MM.1S (cell line): Measurements from ENCODE around the gene CALR3.
"Not testable (repeated sequence)": the region's sequence is repeated elsewhere in the genome, so short reads cannot be mapped to it uniquely, and the experiment has no call there.

Experiments
- DNase-seq: peaks from one replicate; pipeline ENCODE4 v3.0.0-alpha.2; 2015
- H2AFZ ChIP-seq: fragments of 300-600 bp; sonication (generic); 2 replicates; pipeline ENCODE4 v1.6.0; 2016; ENCODE audit warnings: antibody characterized with exemption, low read length
- H3F3A ChIP-seq: fragments of 300-600 bp; sonication (generic); 2 replicates; pipeline ENCODE4 v1.6.1; 2016; ENCODE audit warnings: mild to moderate bottlenecking, antibody characterized with exemption, low read length, moderate library complexity, mixed read lengths; ENCODE audit not compliant: insufficient read depth
- H3K27ac ChIP-seq: fragments of 300-600 bp; sonication (generic); 2 replicates; pipeline ENCODE4 v1.5.1; 2016; ENCODE audit warnings: mild to moderate bottlenecking, low read length
- H3K27me3 ChIP-seq: fragments of 300-600 bp; sonication (generic); replicated peaks from 2 replicates; pipeline ENCODE4 v1.6.0; 2016; ENCODE audit warnings: low read length; ENCODE audit not compliant: insufficient read depth
- H3K36me3 ChIP-seq: fragments of 300-600 bp; sonication (generic); replicated peaks from 2 replicates; pipeline ENCODE4 v1.6.1; 2016; ENCODE audit warnings: mild to moderate bottlenecking, low read length, mixed read lengths; ENCODE audit not compliant: insufficient read depth
- H3K4me1 ChIP-seq: fragments of 300-600 bp; sonication (generic); 2 replicates; pipeline ENCODE4 v1.6.1; 2016; ENCODE audit warnings: low read length, mixed read lengths
- H3K4me2 ChIP-seq: fragments of 300-600 bp; sonication (generic); 2 replicates; pipeline ENCODE4 v1.6.0; 2016; ENCODE audit warnings: low read depth, low read length
- H3K4me3 ChIP-seq: fragments of 300-600 bp; sonication (generic); 2 replicates; pipeline ENCODE4 v1.5.1; 2016; ENCODE audit warnings: low read length, mixed read lengths
- H3K79me2 ChIP-seq: fragments of 300-600 bp; sonication (generic); 2 replicates; pipeline ENCODE4 v1.6.1; 2016; ENCODE audit warnings: mixed run types, low read length, mixed read lengths
- H3K9ac ChIP-seq: fragments of 300-600 bp; sonication (generic); 2 replicates; pipeline ENCODE4 v1.6.1; 2016; ENCODE audit warnings: low read length, mixed read lengths
- H3K9me2 ChIP-seq: fragments of 300-600 bp; sonication (generic); replicated peaks from 2 replicates; pipeline ENCODE4 v1.6.1; 2016; ENCODE audit warnings: mild to moderate bottlenecking, low read length, mixed read lengths; ENCODE audit not compliant: insufficient read depth
- H3K9me3 ChIP-seq: fragments of 300-600 bp; sonication (generic); replicated peaks from 2 replicates; pipeline ENCODE4 v1.6.1; 2016; ENCODE audit warnings: mild to moderate bottlenecking, low read length, mixed read lengths; ENCODE audit not compliant: insufficient read depth
- H4K20me1 ChIP-seq: fragments of 300-600 bp; sonication (generic); 2 replicates; pipeline ENCODE4 v1.6.1; 2016; ENCODE audit warnings: mild to moderate bottlenecking, low read length, moderate library complexity, mixed read lengths; ENCODE audit not compliant: insufficient read depth
- CTCF ChIP-seq: fragments of 300-600 bp; sonication (generic); IDR thresholded peaks from 2 replicates; pipeline ENCODE4 v1.5.1; 2016; ENCODE audit warnings: antibody characterized with exemption, low read length, mixed read lengths
- EZH2 ChIP-seq: fragments of 300-600 bp; sonication (generic); optimal IDR thresholded peaks from 2 replicates; pipeline ENCODE3; 2017; ENCODE audit warnings: low read depth, mild to moderate bottlenecking, antibody characterized with exemption, low read length, mixed read lengths
- EZH2phosphoT487 ChIP-seq: fragments of 300-600 bp; sonication (generic); IDR thresholded peaks from 2 replicates; pipeline ENCODE4 v1.6.1; 2018; ENCODE audit warnings: antibody characterized with exemption, low read length

The CALR3 gene

GRCh38 chr19:16467581-16467980, 28.4 kb downstream of the CALR3 start:
- DNase-seq, result no peak
- no peaks in the 10 kb centered on the region for H3K9me2 ChIP-seq
- H3K4me3 ChIP-seq, result no peak overlapping the region
- H3K27me3 ChIP-seq, result no peaks in the 10 kb centered on the region
- H2AFZ ChIP-seq, result no peak overlapping the region
- no peak overlapping the region for H3K9ac ChIP-seq
- H3K4me1 ChIP-seq, result peaks cover 6% of the 10 kb centered on the region; the same call in 1 of the 2 replicates
- 0 out of 2 replicates have a peak, but pooled peaks cover 12% of the 10 kb centered on the region for H4K20me1 ChIP-seq
- no peaks in the 10 kb centered on the region for H3K36me3 ChIP-seq
- no peak overlapping the region for H3K4me2 ChIP-seq
- no peaks in the 10 kb centered on the region for H3K9me3 ChIP-seq
- TF ChIP-seq EZH2, result no peak
- no peak for TF ChIP-seq CTCF
- TF ChIP-seq EZH2phosphoT487, result no peak
- peaks cover 90% of the 10 kb centered on the region for H3K79me2 ChIP-seq
- no peaks in the 10 kb centered on the region for H3F3A ChIP-seq
- no peak overlapping the region for H3K27ac ChIP-seq

- H3K36me3 ChIP-seq, H3K27ac ChIP-seq, H3K4me2 ChIP-seq, DNase-seq, H3K9me2 ChIP-seq, H3K4me1 ChIP-seq, H2AFZ ChIP-seq, H3K27me3 ChIP-seq, H3F3A ChIP-seq, H3K9ac ChIP-seq, H3K4me3 ChIP-seq, H3K9me3 ChIP-seq: not testable (repeated sequence)
- Histone ChIP-seq H3K79me2 (peaks cover 96% of the 10 kb centered on the region), H4K20me1 (0 out of 2 replicates have a peak, but pooled peaks cover 12% of the 10 kb centered on the region)
These were observed 29.1 kb downstream of the CALR3 start for GRCh38 chr19:16466802-16467427.

- no peaks in the 10 kb centered on the region for H3K9me3 ChIP-seq
- 0 out of 2 replicates have a peak, but pooled peaks cover 7% of the 10 kb centered on the region for H4K20me1 ChIP-seq
- TF ChIP-seq EZH2 (no peak), EZH2phosphoT487 (no peak), CTCF (no peak)
- no peak overlapping the region for H3K4me2 ChIP-seq
- no peaks in the 10 kb centered on the region for H3F3A ChIP-seq
- no peaks in the 10 kb centered on the region for H3K36me3 ChIP-seq
- H3K4me3 ChIP-seq, result no peak overlapping the region
- H3K79me2 ChIP-seq, result peaks cover 99% of the 10 kb centered on the region
- H3K4me1 ChIP-seq, result no peaks in the 10 kb centered on the region
- H3K27ac ChIP-seq, result no peak overlapping the region
- DNase-seq, result no peak
- H3K9ac ChIP-seq, result no peak overlapping the region
- no peak overlapping the region for H2AFZ ChIP-seq
- no peaks in the 10 kb centered on the region for H3K9me2 ChIP-seq
- no peaks in the 10 kb centered on the region for H3K27me3 ChIP-seq
These were observed 30.7 kb downstream of the CALR3 start for GRCh38 chr19:16465239-16465638.

GRCh38 chr19:16463991-16464575, 31.9 kb downstream of the CALR3 start:
- no peak for DNase-seq
- H3K4me1 ChIP-seq, result no peaks in the 10 kb centered on the region
- H3K4me2 ChIP-seq, result no peak overlapping the region

More at GRCh38 chr19:16463991-16464575, 31.9 kb downstream of the CALR3 start:
- Histone ChIP-seq H3K9ac (no peak overlapping the region), H3K27me3 (no peaks in the 10 kb centered on the region), H3K4me3 (no peak overlapping the region), H2AFZ (no peak overlapping the region), H3F3A (no peaks in the 10 kb centered on the region), H3K9me3 (no peaks in the 10 kb centered on the region), H3K27ac (no peak overlapping the region), H3K36me3 (no peaks in the 10 kb centered on the region), H3K9me2 (no peaks in the 10 kb centered on the region), H3K79me2 (peaks cover 99% of the 10 kb centered on the region), H4K20me1 (peaks cover 16% of the 10 kb centered on the region)
- TF ChIP-seq CTCF (no peak), EZH2phosphoT487 (no peak), EZH2 (no peak)
